H1 (cell line): ENCODE results near the gene CDK5R1.

ENCODE experiments used
- CEBPB ChIP-seq: IDR thresholded peaks from 2 replicates; pipeline ENCODE4 v1.6.1; 2012; ENCODE audit warnings: low read depth, low read length
- CHD2 ChIP-seq: IDR thresholded peaks from 2 replicates; pipeline ENCODE4 v1.6.1; 2012; ENCODE audit warnings: low read length, improper control_type of control experiment
- CTCF ChIP-seq, 3 experiments: IDR thresholded peaks; 1 replicate in 2 of 3; 2 replicates in 1 of 3; pipeline versions ENCODE4 v1.5.1 to v1.6.1; 2011; ENCODE audit warnings: low read length in 3 of 3, mild to moderate bottlenecking in 3 of 3, inconsistent platforms in 2 of 3, low read depth in 1 of 3, moderate library complexity in 1 of 3; ENCODE audit not compliant: insufficient read depth in 1 of 3; ENCODE audit errors: control extremely low read depth in 1 of 3
- POLR2AphosphoS5 ChIP-seq: IDR thresholded peaks from 2 replicates; pipeline ENCODE4 v1.6.1; 2011; ENCODE audit warnings: low read depth, low read length
- SP1 ChIP-seq: IDR thresholded peaks from 2 replicates; pipeline ENCODE4 v1.6.1; 2011; ENCODE audit warnings: low read depth, low read length
- SRF ChIP-seq: IDR thresholded peaks from 2 replicates; pipeline ENCODE4 v1.6.1; 2011; ENCODE audit warnings: mild to moderate bottlenecking, low read depth, low read length, moderate library complexity
- SUZ12 ChIP-seq: fragments of 200-600 bp; sonication (generic); IDR thresholded peaks from 2 replicates; pipeline ENCODE4 v1.6.1; 2012; ENCODE audit warnings: mild to moderate bottlenecking, inconsistent platforms, low read length, moderate library complexity, mixed read lengths
- TAF1 ChIP-seq: IDR thresholded peaks from 2 replicates; pipeline ENCODE4 v1.6.1; 2011; ENCODE audit warnings: mild to moderate bottlenecking, low read depth, low read length
- ZNF274 ChIP-seq: IDR thresholded peaks from 2 replicates; pipeline ENCODE4 v1.7.0; 2012; ENCODE audit warnings: low read length, borderline replicate concordance; ENCODE audit errors: extremely low read depth

- no peak for TF ChIP-seq SRF
- TF ChIP-seq SP1 = no peak
- TF ChIP-seq POLR2AphosphoS5 = no peak; the same call in 1 of the 2 replicates
- no peak for TF ChIP-seq SUZ12
- no peak for TF ChIP-seq TAF1
- peak; percentile 86 for TF ChIP-seq CEBPB
- peak; percentile 55 to 84 (median 72) for TF ChIP-seq CTCF (IDR thresholded peaks at IDR 0.05; ENCODE audit: control extremely low read depth in 1 of 3, insufficient read depth in 1 of 3, low read depth in 1 of 3, low read length in 3 of 3)
- no peak for TF ChIP-seq ZNF274
- TF ChIP-seq CHD2 = no peak
Measured at GRCh38 chr17:32483451-32484019, 3.3 kb upstream of the CDK5R1 start.
